HEK293 (cell line): Measurements from ENCODE around the gene PLCL1.

ENCODE experiments used
- CTCF ChIP-seq: fragments of 450-650 bp; formaldehyde crosslinking; IDR thresholded peaks from 2 replicates; pipeline ENCODE4 v1.5.1; 2016; ENCODE audit warnings: missing biosample characterization, missing genetic modification characterization
- KLF10 ChIP-seq: fragments of 450-650 bp; IDR thresholded peaks from 2 replicates; pipeline ENCODE4 v1.5.1; 2018; ENCODE audit warnings: missing biosample characterization, mild to moderate bottlenecking, missing genetic modification characterization
- KLF9 ChIP-seq: fragments of 450-650 bp; formaldehyde crosslinking; IDR thresholded peaks from 2 replicates; pipeline ENCODE4 v1.5.1; 2016; ENCODE audit warnings: missing biosample characterization, missing genetic modification characterization, low read depth
- REST ChIP-seq: fragments of 450-650 bp; formaldehyde crosslinking; IDR thresholded peaks from 2 replicates; pipeline ENCODE4 v1.5.1; 2016; ENCODE audit warnings: missing biosample characterization, missing genetic modification characterization
- ZBTB49 ChIP-seq: fragments of 450-650 bp; formaldehyde crosslinking; IDR thresholded peaks from 2 replicates; pipeline ENCODE4 v1.5.1; 2016; ENCODE audit warnings: missing biosample characterization, missing genetic modification characterization, low read depth
- ZNF121 ChIP-seq: fragments of 450-650 bp; formaldehyde crosslinking; IDR thresholded peaks from 2 replicates; pipeline ENCODE4 v1.5.1; 2016; ENCODE audit warnings: missing biosample characterization, missing genetic modification characterization
- ZNF266 ChIP-seq: fragments of 450-650 bp; formaldehyde crosslinking; IDR thresholded peaks from 2 replicates; pipeline ENCODE4 v1.5.1; 2016; ENCODE audit warnings: missing biosample characterization, missing genetic modification characterization, low read depth
- ZNF398 ChIP-seq: fragments of 450-650 bp; formaldehyde crosslinking; IDR thresholded peaks from 2 replicates; pipeline ENCODE4 v1.5.1; 2017; ENCODE audit warnings: missing biosample characterization, missing genetic modification characterization
- ZNF621 ChIP-seq: fragments of 450-650 bp; formaldehyde crosslinking; IDR thresholded peaks from 2 replicates; pipeline ENCODE4 v1.5.1; 2017; ENCODE audit warnings: missing biosample characterization, missing genetic modification characterization
- ZNF660 ChIP-seq: fragments of 450-650 bp; IDR thresholded peaks from 2 replicates; pipeline ENCODE4 v1.5.1; 2018; ENCODE audit warnings: missing biosample characterization, mild to moderate bottlenecking, missing genetic modification characterization

- TF ChIP-seq ZNF266 (tag by site-specific recombination) = no peak
- no peak for TF ChIP-seq ZNF121 (tag by site-specific recombination)
- TF ChIP-seq CTCF (tag by site-specific recombination) = no peak
- TF ChIP-seq ZNF621 (tag by site-specific recombination) = no peak
- TF ChIP-seq ZNF398 (tag by site-specific recombination) = no peak
- no peak for TF ChIP-seq ZNF660
- no peak for TF ChIP-seq REST (tag by site-specific recombination)
- TF ChIP-seq ZBTB49 (tag by site-specific recombination) = no peak
- no peak for TF ChIP-seq KLF10 (tag by site-specific recombination)
- TF ChIP-seq KLF9 = no peak
Observed at GRCh38 chr2:197994751-197995150, 190.4 kb downstream of the PLCL1 start.
